Heart left ventricle (tissue), 13 donors: Measurements from ENCODE around the gene MYH11.

Experiments used
- CTCF ChIP-seq, 12 donors: fragments of 200-600 bp; sonication (generic) in 4 of 12; IDR thresholded peaks; one replicate each; pipeline versions ENCODE4 v1.5.0 to v1.8.0; 2018 to 2022; ENCODE audit warnings: antibody characterized with exemption in 12 of 12, mild to moderate bottlenecking in 5 of 12
- POLR2A ChIP-seq, 2 donors: fragments of 450-650 bp; IDR thresholded peaks; one replicate each; pipeline ENCODE4 v1.6.1; 2017; ENCODE audit warnings: antibody characterized with exemption in 2 of 2, mild to moderate bottlenecking in 2 of 2, moderate library complexity in 2 of 2
- donor health status: ischemic (EF 13 %, LVEDD 7.1; RV severe dilation, severe dysfunction).
- donor health status: DM: no; HTN: yes; CAD: no.
- donor health status: DM: no; HTN: no; CAD: no.
- donor health status: ischemic (EF 25% LVEDD 6.9; RV normal size, moderate dysfunction).
- donor health status: ischemic (EF 25% LVEDD 5.7; RV mildly dilated, moderate dysfunction).
- donor health status: ischemic (EF 35%, LVEDD 5.7; RV mildly dilated, moderate dysfunction).
- donor health status: nonischemic (EF 11% LVEDD 7.7; RV severe dilation, severe dysfunction).
- donor health status: DM: yes; HTN: yes; CAD: no.
- donor health status: PGD.
- donor health status: ischemic (EF 29% LVEDD 5.4; RV normal size, mild dysfunction).
- donor health status: nonischemic (EF 23%, LVEDD 6.1; RV moderate dilation, normal function).

- TF ChIP-seq CTCF (IDR thresholded peaks at IDR 0.05) (no peak), POLR2A (IDR thresholded peaks at IDR 0.05) (no peak)
Observed at GRCh38 chr16:15703029-15703736, 153.6 kb downstream of the MYH11 start.
